GM12878 (cell line): ENCODE results near the gene KIR2DL3. TPM values are rescaled to one million over a fixed set of nuclear protein-coding genes. Genes with fewer than 3 reads are reported as not detected.

Experiments
- ATAC-seq: fragments of 200-7000 bp; cut with Tn5 transposase; 3 replicates; pipeline ENCODE4 v1.9.1; 2020; ENCODE audit warnings: mild to moderate bottlenecking, moderate library complexity
- BruUV-seq: library from RNA; stranded (reverse); fragments of 400-500 nt; replicated peaks from 2 replicates; lab custom pipeline; 2021; lab: Mats Ljungman, UMichigan
- CTCF ChIA-PET: fragments of 300-600 bp; sonication (Branson Sonifier 250); formaldehyde crosslinking; extraction: SDS; loops from one replicate; lab custom pipeline; 2021; ENCODE audit warnings: inconsistent platforms; lab: Yijun Ruan, JAX
- POLR2A ChIA-PET: fragments of 350-600 bp; formaldehyde crosslinking; extraction: SDS; loops from one replicate; lab custom pipeline; 2021; ENCODE audit warnings: inconsistent platforms; lab: Charles Lee
- RAD21 ChIA-PET: fragments of 300-600 bp; sonication (Branson Sonifier 250); formaldehyde crosslinking; loops from one replicate; lab custom pipeline; 2023; ENCODE audit warnings: antibody characterized with exemption; ENCODE audit not compliant: unreplicated experiment; lab: Charles Lee
- SMC1A ChIA-PET: fragments of 300-600 bp; sonication (Branson Sonifier 250); formaldehyde crosslinking; loops from one replicate; lab custom pipeline; 2023; ENCODE audit not compliant: unreplicated experiment, uncharacterized antibody; lab: Charles Lee
- DNase-seq: peaks from one replicate; pipeline ENCODE4 v3.0.0-alpha.2; 2011; ENCODE audit warnings: low read depth, low spot score
- FAIRE-seq: peaks from 3 replicates; lab custom pipeline; 2011; peaks lifted over from hg19 to GRCh38; lab: Jason Lieb, UNC
- H2AFZ ChIP-seq: 2 replicates; pipeline ENCODE4 v1.6.0; 2011; ENCODE audit warnings: low read depth, low read length, control low read depth; ENCODE audit not compliant: control insufficient read depth
- H3K27ac ChIP-seq: 2 replicates; pipeline ENCODE4 v1.5.1; 2011; ENCODE audit warnings: control low read depth; ENCODE audit not compliant: control insufficient read depth, insufficient read depth
- H3K27me3 ChIP-seq, 2 experiments: replicated peaks in 1 of 2; 2 replicates each; pipeline versions ENCODE4 v1.6.0 to v1.6.1; 2011; ENCODE audit warnings: low read length in 1 of 2; ENCODE audit not compliant: control insufficient read depth in 2 of 2, insufficient read depth in 2 of 2
- H3K36me3 ChIP-seq, 2 experiments: 2 replicates each; pipeline ENCODE4 v1.5.1; 2011; ENCODE audit warnings: low read length in 1 of 2; ENCODE audit not compliant: control insufficient read depth in 2 of 2, insufficient read depth in 2 of 2
- H3K4me1 ChIP-seq: 2 replicates; pipeline ENCODE4 v1.6.1; 2011; ENCODE audit warnings: mild to moderate bottlenecking, low read length, moderate library complexity, mixed read lengths; ENCODE audit not compliant: control insufficient read depth, insufficient read depth
- H3K4me2 ChIP-seq: 2 replicates; pipeline ENCODE4 v1.6.0; 2011; ENCODE audit warnings: control low read depth; ENCODE audit not compliant: control insufficient read depth, insufficient read depth
- H3K4me3 ChIP-seq: fragments of 200-600 bp; sonication (generic); 2 replicates; pipeline ENCODE4 v1.5.1; 2016
- H3K79me2 ChIP-seq: 2 replicates; pipeline ENCODE4 v1.6.0; 2011; ENCODE audit warnings: low read length; ENCODE audit not compliant: control insufficient read depth, insufficient read depth
- H3K9ac ChIP-seq: 2 replicates; pipeline ENCODE4 v1.8.0; 2011; ENCODE audit warnings: low read length, control low read depth, mixed read lengths; ENCODE audit not compliant: control insufficient read depth, insufficient read depth
- H3K9me3 ChIP-seq: replicated peaks from 3 replicates; pipeline ENCODE4 v1.5.1; 2011; ENCODE audit warnings: mild to moderate bottlenecking, low read length; ENCODE audit not compliant: control insufficient read depth, insufficient read depth
- H4K20me1 ChIP-seq: 2 replicates; pipeline ENCODE4 v1.6.0; 2011; ENCODE audit not compliant: control insufficient read depth, insufficient read depth
- ASH2L ChIP-seq: fragments of 300-600, 200-600 bp; sonication (generic); IDR thresholded peaks from 2 replicates; pipeline ENCODE4 v1.6.1; 2017; ENCODE audit warnings: low read depth, mild to moderate bottlenecking, borderline replicate concordance
- DPF2 ChIP-seq: fragments of 450-650 bp; IDR thresholded peaks from 2 replicates; pipeline ENCODE4 v1.6.1; 2017; ENCODE audit warnings: mild to moderate bottlenecking
- EGR1 ChIP-seq, 2 experiments: IDR thresholded peaks; 1 replicate in 1 of 2; 2 replicates in 1 of 2; pipeline ENCODE4 v1.6.1; 2011 to 2012; ENCODE audit warnings: low read depth in 2 of 2, low read length in 2 of 2, borderline replicate concordance in 1 of 2, mild to moderate bottlenecking in 1 of 2, moderate library complexity in 1 of 2
- FOXK2 ChIP-seq: fragments of 450-650 bp; IDR thresholded peaks from 2 replicates; pipeline ENCODE4 v1.6.1; 2017; ENCODE audit warnings: mild to moderate bottlenecking, moderate library complexity
- HDGF ChIP-seq: fragments of 450-650 bp; IDR thresholded peaks from 2 replicates; pipeline ENCODE4 v1.6.1; 2016; ENCODE audit warnings: antibody characterized with exemption
- MAX ChIP-seq: IDR thresholded peaks from 2 replicates; pipeline ENCODE4 v1.6.1; 2012; ENCODE audit warnings: low read depth, low read length, improper control_type of control experiment
- RAD21 ChIP-seq: IDR thresholded peaks from 2 replicates; pipeline ENCODE4 v1.6.1; 2011; ENCODE audit warnings: mild to moderate bottlenecking, low read depth, low read length, moderate library complexity; ENCODE audit not compliant: insufficient read depth
- WGBS: methylation state at CpG from one replicate; pipeline ENCODE4 v1.1.6; 2016; ENCODE audit warnings: low lambda C conversion rate; ENCODE audit not compliant: insufficient replicate concordance, insufficient coverage; ENCODE audit errors: missing lambda C conversion rate; 5-methylcytosine and 5-hydroxymethylcytosine counted together
- in situ Hi-C: fragments of 300-500 bp; cut with MboI; formaldehyde crosslinking; loops from 9 replicates; pipeline ENCODE4 v1.14.3; 2018; ENCODE audit warnings: mixed read lengths
- intact Hi-C: fragments of 100-400 bp; cut with micrococcal nuclease; formaldehyde crosslinking; loops from one replicate; pipeline ENCODE4 v1.14.2; 2022; ENCODE audit not compliant: unreplicated experiment
- polyA plus RNA-seq, 11 experiments: library from polyadenylated mRNA; depleted of rRNA in 4 of 11; unstranded in 6 of 11; stranded (reverse) in 5 of 11; fragments of >200 nt; fragmentation: Nextera tagmentation in 4 of 11; fragmentation: Illumina TruSeq in 1 of 11; extraction: Ambion mirVana in 4 of 11; extraction: Trizol in 1 of 11; gene quantifications; 1 replicate in 1 of 11; 2 replicates in 10 of 11; pipeline versions ENCODE4 v1.2.1 to v1.2.3, GENCODE V29; 2011 to 2016; ENCODE audit warnings: inconsistent platforms in 2 of 11, missing spikeins in 2 of 11, low read depth in 1 of 11
- total RNA-seq, 4 experiments: library from RNA; depleted of rRNA in 3 of 4; stranded (reverse); fragments of >200 nt in 3 of 4; fragmentation: Illumina TruSeq in 1 of 4; extraction: Trizol in 1 of 4; gene quantifications; 2 replicates each; pipeline versions ENCODE4 v1.2.1 to v1.2.3, GENCODE V29; 2013 to 2021
- TF ChIP-seq, protein P1 (sequence below): IDR thresholded peaks from 2 replicates; pipeline ENCODE4 v1.6.1; 2011; ENCODE audit warnings: mild to moderate bottlenecking, low read depth, low read length, moderate library complexity; ENCODE audit not compliant: insufficient replicate concordance

The KIR2DL3 gene
- total and polyA plus RNA-seq, 10 of the 15 experiments (the other 5 are each of a cell fraction or from before 2014, with no cell fraction given): 0.45 TPM; not detected in 9

- H3K4me3 ChIP-seq: no peak overlapping the region
- no peak overlapping the region for H3K4me2 ChIP-seq
- intact Hi-C loops (no loop called here), in situ Hi-C loops (no loop called here)
- CTCF ChIA-PET: interaction anchor here (0.9 kb wide), 1 partner anchor 16 kb away, joined by 3 read pairs; no protein-coding TSS in a partner anchor
- no peaks in the 10 kb centered on the region for H3K79me2 ChIP-seq
- no peaks in the 10 kb centered on the region for H4K20me1 ChIP-seq
- H3K27ac ChIP-seq: no peak overlapping the region
- DNase-seq (no peak), ATAC-seq (no peak), FAIRE-seq (no peak)
- H3K9me3 ChIP-seq: no peaks in the 10 kb centered on the region
- SMC1A ChIA-PET: no interaction called here
- RAD21 ChIA-PET: no interaction called here
- WGBS: 39% methylated on average over 5 of the region's 5 CpGs
- H2AFZ ChIP-seq: no peak overlapping the region
- BruUV-seq: no TSS peak
- no peak overlapping the region for H3K9ac ChIP-seq
- TF ChIP-seq FOXK2 (no peak), ASH2L (no peak), EGR1 (IDR thresholded peaks at IDR 0.05; ENCODE audit: borderline replicate concordance in 1 of 2, low read depth in 2 of 2, low read length in 2 of 2) (no peak), HDGF (no peak), MAX (no peak), RAD21 (no peak), DPF2 (no peak)
- TF ChIP-seq, protein P1, sequence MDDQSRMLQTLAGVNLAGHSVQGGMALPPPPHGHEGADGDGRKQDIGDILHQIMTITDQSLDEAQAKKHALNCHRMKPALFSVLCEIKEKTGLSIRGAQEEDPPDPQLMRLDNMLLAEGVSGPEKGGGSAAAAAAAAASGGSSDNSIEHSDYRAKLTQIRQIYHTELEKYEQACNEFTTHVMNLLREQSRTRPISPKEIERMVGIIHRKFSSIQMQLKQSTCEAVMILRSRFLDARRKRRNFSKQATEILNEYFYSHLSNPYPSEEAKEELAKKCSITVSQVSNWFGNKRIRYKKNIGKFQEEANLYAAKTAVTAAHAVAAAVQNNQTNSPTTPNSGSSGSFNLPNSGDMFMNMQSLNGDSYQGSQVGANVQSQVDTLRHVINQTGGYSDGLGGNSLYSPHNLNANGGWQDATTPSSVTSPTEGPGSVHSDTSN: no peak
- POLR2A ChIA-PET: interaction anchor here (0.7 kb wide), 1 partner anchor 44 kb away, joined by 3 read pairs; no protein-coding TSS in a partner anchor
- H3K36me3 ChIP-seq: no peaks in the 10 kb centered on the region
- H3K4me1 ChIP-seq: no peaks in the 10 kb centered on the region
- no peaks in the 10 kb centered on the region for H3K27me3 ChIP-seq
Observed at GRCh38 chr19:54694648-54695047, 43.7 kb upstream of the KIR2DL3 start.
